ENCODE data around the gene ATP9A.

DNA sequence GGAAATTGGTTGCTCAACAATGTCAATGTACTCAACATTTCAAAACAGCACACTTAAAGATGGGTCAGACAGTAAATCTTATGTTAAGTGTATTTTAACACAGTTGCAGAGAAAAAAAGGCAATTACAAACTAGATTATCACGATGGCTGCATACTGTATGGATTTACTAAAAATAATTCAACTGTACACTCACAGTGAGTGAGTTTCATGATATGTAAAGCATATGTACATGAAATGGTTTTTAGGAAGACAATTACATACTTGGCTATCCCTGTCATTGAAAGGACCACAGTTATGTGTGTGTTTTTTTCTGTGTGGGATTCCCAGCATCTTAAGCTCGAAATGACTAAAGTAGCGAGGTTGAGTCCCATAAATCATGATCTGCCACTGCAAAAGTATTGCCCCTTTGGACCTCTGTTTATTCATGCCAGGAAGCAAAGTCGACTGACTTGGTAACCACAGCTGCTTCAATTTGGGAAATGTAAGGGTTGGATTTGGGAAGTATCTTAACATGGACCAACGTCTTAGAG, 39.6 kb upstream of the ATP9A start:
- no peak for TF ChIP-seq CTCF (IDR thresholded peaks at IDR 0.05)
- TF ChIP-seq POLR2A (IDR thresholded peaks at IDR 0.05) = no peak

All from right lobe of liver (tissue), 4 donors.